ENCODE data around the gene ZFP57.
A peak's percentile ranks its signal among the peaks of the same experiment; 100 is the strongest.

Gene ZFP57

GRCh38 chr6:29626948-29627754 is 53.8 kb downstream of the ZFP57 start:
- TF ChIP-seq FOXP2 (optimal IDR thresholded peaks at IDR 0.05; ENCODE audit: control extremely low read depth, extremely low read length, insufficient read depth), result no peak
- TF ChIP-seq EZH2 (IDR thresholded peaks at IDR 0.05), result no peak
- TF ChIP-seq POLR2AphosphoS5 (IDR thresholded peaks at IDR 0.05; ENCODE audit: borderline replicate concordance, low read depth, low read length), result no peak
- Histone ChIP-seq H3K9me3 (ENCODE audit: low read depth, low read length) (no peaks in the 10 kb centered on the region), H3K9ac (ENCODE audit: insufficient read length) (no peak overlapping the region), H3K27ac (no peak overlapping the region), H3K4me3 (peak overlapping the region; percentile 43), H3K36me3 (ENCODE audit: insufficient read depth, low read length) (peaks cover 5% of the 10 kb centered on the region; the same call in 1 of the 2 replicates)
- DNase-seq (ENCODE audit: low read depth, low spot score), result no peak

GRCh38 chr6:29625337-29625930 is 55.5 kb downstream of the ZFP57 start:
- H3K36me3 ChIP-seq (ENCODE audit: insufficient read depth, low read length), result peaks cover 17% of the 10 kb centered on the region; the same call in 1 of the 2 replicates
- no peak overlapping the region for H3K9ac ChIP-seq (ENCODE audit: insufficient read length)
- no peak for TF ChIP-seq POLR2AphosphoS5 (IDR thresholded peaks at IDR 0.05; ENCODE audit: borderline replicate concordance, low read depth, low read length)
- TF ChIP-seq EZH2 (IDR thresholded peaks at IDR 0.05), result no peak
- no peak for TF ChIP-seq FOXP2 (optimal IDR thresholded peaks at IDR 0.05; ENCODE audit: control extremely low read depth, extremely low read length, insufficient read depth)
- H3K4me3 ChIP-seq, result peak overlapping the region; percentile 5; the same call in 1 of the 2 replicates
- no peak overlapping the region for H3K27ac ChIP-seq
- no peaks in the 10 kb centered on the region for H3K9me3 ChIP-seq (ENCODE audit: low read depth, low read length)
- no peak for DNase-seq (ENCODE audit: low read depth, low spot score)

- no peak for DNase-seq (ENCODE audit: low read depth, low spot score)
- Histone ChIP-seq H3K36me3 (ENCODE audit: insufficient read depth, low read length) (peaks cover 24% of the 10 kb centered on the region; the same call in 1 of the 2 replicates), H3K9ac (ENCODE audit: insufficient read length) (no peak overlapping the region), H3K27ac (no peak overlapping the region), H3K9me3 (ENCODE audit: low read depth, low read length) (no peaks in the 10 kb centered on the region), H3K4me3 (peak overlapping the region; percentile 35)
- TF ChIP-seq FOXP2 (optimal IDR thresholded peaks at IDR 0.05; ENCODE audit: control extremely low read depth, extremely low read length, insufficient read depth) (no peak), POLR2AphosphoS5 (IDR thresholded peaks at IDR 0.05; ENCODE audit: borderline replicate concordance, low read depth, low read length) (no peak), EZH2 (IDR thresholded peaks at IDR 0.05) (no peak)
These were observed 56.4 kb downstream of the ZFP57 start for GRCh38 chr6:29624520-29624961.

Measured in SK-N-MC (cell line).